ENCODE results near the gene ARAP1.

Gene ARAP1

DNA sequence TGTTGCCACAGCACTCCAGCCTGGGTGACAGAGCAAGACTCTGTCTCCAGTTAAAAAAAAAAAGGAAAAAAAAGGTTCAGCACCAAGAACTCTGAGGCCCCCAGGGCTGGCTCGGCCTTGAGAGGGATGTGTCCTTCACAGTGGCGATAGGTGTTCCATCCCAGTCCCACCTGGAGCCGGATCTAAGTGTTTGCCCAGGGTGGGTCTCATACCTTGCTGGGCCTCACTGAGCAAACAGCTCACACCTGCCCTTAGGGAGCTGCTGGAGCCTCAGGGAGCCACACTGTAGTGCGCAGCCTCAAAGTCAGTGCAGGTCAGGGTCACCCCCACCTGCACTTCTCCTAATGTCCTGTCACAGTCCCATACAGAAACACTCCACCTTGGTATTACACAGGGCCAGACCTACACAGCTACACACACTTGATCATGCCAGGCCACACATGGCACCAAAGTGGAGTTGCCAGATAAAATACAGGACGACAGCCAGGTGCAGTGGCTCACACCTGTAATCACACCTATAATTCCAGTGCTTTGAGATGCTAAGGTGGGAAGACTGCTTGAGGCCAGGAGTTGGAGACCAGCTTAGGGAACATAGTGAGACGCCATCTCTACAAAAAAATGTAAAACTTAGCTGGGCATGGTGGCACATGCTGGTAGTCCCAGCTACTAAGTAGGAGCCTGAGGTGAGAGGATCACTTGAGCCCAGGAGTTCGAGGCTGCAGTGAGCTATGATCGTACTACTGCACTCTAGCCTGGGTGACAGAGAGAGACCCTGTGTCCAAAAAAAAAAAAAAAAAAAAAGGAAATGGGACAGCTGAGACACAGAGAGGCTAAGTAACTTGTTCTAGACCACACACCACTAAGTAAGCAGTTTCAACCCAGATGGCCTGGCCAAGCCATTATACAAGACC, 34.4 kb upstream of the ARAP1 start:
- DNase-seq = no peak
- Histone ChIP-seq H3K27me3 (replicated peaks) (no peaks in the 10 kb centered on the region), H3K4me3 (ENCODE audit: low read depth, low read length) (no peak overlapping the region), H3K27ac (no peak overlapping the region), H3K36me3 (replicated peaks) (no peaks in the 10 kb centered on the region)
- TF ChIP-seq, protein P1, sequence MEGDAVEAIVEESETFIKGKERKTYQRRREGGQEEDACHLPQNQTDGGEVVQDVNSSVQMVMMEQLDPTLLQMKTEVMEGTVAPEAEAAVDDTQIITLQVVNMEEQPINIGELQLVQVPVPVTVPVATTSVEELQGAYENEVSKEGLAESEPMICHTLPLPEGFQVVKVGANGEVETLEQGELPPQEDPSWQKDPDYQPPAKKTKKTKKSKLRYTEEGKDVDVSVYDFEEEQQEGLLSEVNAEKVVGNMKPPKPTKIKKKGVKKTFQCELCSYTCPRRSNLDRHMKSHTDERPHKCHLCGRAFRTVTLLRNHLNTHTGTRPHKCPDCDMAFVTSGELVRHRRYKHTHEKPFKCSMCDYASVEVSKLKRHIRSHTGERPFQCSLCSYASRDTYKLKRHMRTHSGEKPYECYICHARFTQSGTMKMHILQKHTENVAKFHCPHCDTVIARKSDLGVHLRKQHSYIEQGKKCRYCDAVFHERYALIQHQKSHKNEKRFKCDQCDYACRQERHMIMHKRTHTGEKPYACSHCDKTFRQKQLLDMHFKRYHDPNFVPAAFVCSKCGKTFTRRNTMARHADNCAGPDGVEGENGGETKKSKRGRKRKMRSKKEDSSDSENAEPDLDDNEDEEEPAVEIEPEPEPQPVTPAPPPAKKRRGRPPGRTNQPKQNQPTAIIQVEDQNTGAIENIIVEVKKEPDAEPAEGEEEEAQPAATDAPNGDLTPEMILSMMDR (IDR thresholded peaks at IDR 0.05; ENCODE audit: low read depth, low read length, missing control alignments) = no peak
- in situ Hi-C loops (cut with HindIII; ENCODE audit: low pct_ligation_motif_present, low sequenced_read_pairs) = no loop called here

- DNase-seq = no peak
- Histone ChIP-seq H3K27ac (no peak overlapping the region), H3K4me3 (ENCODE audit: low read depth, low read length) (no peak overlapping the region), H3K36me3 (replicated peaks) (no peaks in the 10 kb centered on the region), H3K27me3 (replicated peaks) (no peaks in the 10 kb centered on the region)
- TF ChIP-seq, protein P1 (IDR thresholded peaks at IDR 0.05; ENCODE audit: low read depth, low read length, missing control alignments) = no peak
- in situ Hi-C loops (cut with HindIII; ENCODE audit: low pct_ligation_motif_present, low sequenced_read_pairs) = no loop called here
Measured at GRCh38 chr11:72784662-72785061, 32.5 kb upstream of the ARAP1 start.

DNA sequence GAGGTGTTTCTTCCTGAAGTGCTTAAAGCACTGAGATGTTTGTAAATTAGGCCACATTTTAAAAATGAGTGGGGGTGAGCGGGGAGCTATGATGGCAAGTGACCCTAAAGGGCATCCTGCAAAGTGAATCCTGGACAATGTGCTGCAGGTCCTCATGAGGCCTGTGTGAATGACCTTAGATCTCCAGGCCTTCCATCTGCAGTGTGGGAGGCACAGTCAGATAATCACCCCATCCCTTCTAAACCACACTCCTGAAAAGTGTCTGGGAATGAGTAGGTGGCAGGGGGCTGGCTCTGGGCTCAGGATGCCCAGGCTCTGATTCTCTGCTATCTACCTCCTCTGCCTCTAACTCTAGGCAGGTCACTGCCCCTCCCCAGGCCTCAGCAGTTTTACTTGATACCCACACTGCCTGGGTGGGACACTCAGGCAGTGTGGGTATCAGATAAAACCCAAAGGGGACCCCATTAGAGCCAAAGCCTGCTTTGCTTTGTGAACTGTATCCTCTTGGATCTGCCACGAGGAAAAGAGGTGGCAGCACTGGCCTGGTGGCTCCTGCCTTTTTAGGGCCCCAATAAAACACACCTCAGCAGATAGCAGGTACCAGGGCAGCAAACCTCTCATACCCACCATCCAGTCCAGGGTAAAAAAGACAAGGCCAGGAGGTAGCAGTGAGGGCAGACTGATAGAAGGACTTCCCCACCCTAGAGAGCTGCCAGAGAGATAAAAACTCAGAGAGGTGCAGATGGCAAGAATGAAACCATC, 31.1 kb upstream of the ARAP1 start:
- Histone ChIP-seq H3K36me3 (replicated peaks) (no peaks in the 10 kb centered on the region), H3K4me3 (ENCODE audit: low read depth, low read length) (no peak overlapping the region), H3K27ac (no peak overlapping the region), H3K27me3 (replicated peaks) (no peaks in the 10 kb centered on the region)
- TF ChIP-seq, protein P1 (IDR thresholded peaks at IDR 0.05; ENCODE audit: low read depth, low read length, missing control alignments) = no peak
- no peak for DNase-seq
- in situ Hi-C loops (cut with HindIII; ENCODE audit: low pct_ligation_motif_present, low sequenced_read_pairs) = no loop called here

DNA sequence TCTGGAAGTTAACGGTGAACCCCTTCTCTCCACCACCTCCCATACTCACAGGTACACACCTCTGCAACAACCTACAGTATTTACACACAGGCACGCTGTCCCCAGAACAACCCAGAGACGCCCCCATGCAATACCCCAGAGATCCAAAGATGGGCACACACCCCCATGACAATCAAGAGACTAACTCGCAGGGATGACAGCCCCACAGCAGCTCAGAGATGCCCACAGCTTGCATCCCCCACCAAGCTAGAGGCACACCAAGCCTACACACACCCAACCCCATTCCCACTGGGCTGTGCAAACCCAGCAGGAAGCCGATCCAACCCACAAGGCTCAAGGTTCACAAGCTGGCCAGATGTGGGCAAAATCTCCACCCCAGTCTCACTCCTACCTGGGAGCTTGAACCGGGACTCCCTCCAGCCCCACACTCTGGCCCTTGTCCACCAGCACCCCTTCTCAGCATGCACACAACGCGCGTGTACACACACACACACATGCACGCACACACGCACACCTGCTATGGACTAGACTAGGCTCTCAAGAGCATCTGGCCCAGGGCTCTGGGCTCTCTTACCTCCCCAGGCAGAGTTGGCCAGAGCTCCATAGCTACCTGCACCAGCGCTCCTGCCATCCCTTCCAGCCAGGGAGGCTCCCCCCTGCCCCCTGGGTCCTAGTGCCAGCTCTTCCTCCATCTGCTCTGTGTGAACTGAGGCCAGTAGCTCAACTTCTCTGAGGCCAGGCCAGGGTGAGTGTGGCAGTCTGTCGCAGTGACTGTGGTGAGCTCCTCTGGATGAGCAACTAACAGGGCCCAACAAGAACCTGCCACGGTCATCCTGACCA, 30.1 kb upstream of the ARAP1 start:
- Histone ChIP-seq H3K36me3 (replicated peaks) (no peaks in the 10 kb centered on the region), H3K4me3 (ENCODE audit: low read depth, low read length) (peak overlapping the region; percentile 20), H3K27me3 (replicated peaks) (no peaks in the 10 kb centered on the region), H3K27ac (no peak overlapping the region)
- in situ Hi-C loops (cut with HindIII; ENCODE audit: low pct_ligation_motif_present, low sequenced_read_pairs) = no loop called here
- TF ChIP-seq, protein P1 (IDR thresholded peaks at IDR 0.05; ENCODE audit: low read depth, low read length, missing control alignments) = no peak
- DNase-seq = no peak

- H3K4me3 ChIP-seq (ENCODE audit: low read depth, low read length) = peak overlapping the region; percentile 31
- DNase-seq = no peak
- no peaks in the 10 kb centered on the region for H3K36me3 ChIP-seq (replicated peaks)
- TF ChIP-seq, protein P1 (IDR thresholded peaks at IDR 0.05; ENCODE audit: low read depth, low read length, missing control alignments) = no peak
- in situ Hi-C loops (cut with HindIII; ENCODE audit: low pct_ligation_motif_present, low sequenced_read_pairs) = no loop called here
- H3K27ac ChIP-seq = no peak overlapping the region
- H3K27me3 ChIP-seq (replicated peaks) = no peaks in the 10 kb centered on the region
Measured at GRCh38 chr11:72781313-72782080, 29.3 kb upstream of the ARAP1 start.
